IMR-90 (cell line): ENCODE results near the gene ITGB1BP2. TPM values are rescaled to one million over a fixed set of nuclear protein-coding genes. Genes with fewer than 3 reads are reported as not detected.

Experiments
- ATAC-seq: fragments of 200-7000 bp; cut with Tn5 transposase; 2 replicates; pipeline ENCODE4 v1.9.1; 2020; ENCODE audit warnings: low read depth, mild to moderate bottlenecking, moderate library complexity
- BruUV-seq: library from RNA; stranded (reverse); fragments of 400-500 nt; replicated peaks from 2 replicates; lab custom pipeline; 2021; lab: Mats Ljungman, UMichigan
- CTCF ChIA-PET: fragments of 300-600 bp; formaldehyde crosslinking; extraction: SDS; loops from one replicate; lab custom pipeline; 2021; ENCODE audit warnings: antibody characterized with exemption; lab: Yijun Ruan, JAX
- POLR2A ChIA-PET: fragments of 300-600 bp; sonication (Branson Sonifier 250); formaldehyde crosslinking; loops from one replicate; lab custom pipeline; 2022; ENCODE audit warnings: antibody characterized with exemption; ENCODE audit not compliant: unreplicated experiment; lab: Charles Lee
- DNase-seq: peaks from one replicate; pipeline ENCODE4 v3.0.0; 2013
- H2AFZ ChIP-seq: replicated peaks from 2 replicates; pipeline ENCODE3; 2013; ENCODE audit warnings: low read length, mild to moderate bottlenecking; ENCODE audit not compliant: poor library complexity
- H2AK5ac ChIP-seq: 2 replicates; pipeline ENCODE4 v1.6.1; 2013; ENCODE audit warnings: low read depth, low read length, inconsistent platforms
- H2AK9ac ChIP-seq: replicated peaks from 2 replicates; pipeline ENCODE3; 2013; ENCODE audit warnings: mild to moderate bottlenecking, low read depth, low read length, moderate library complexity; ENCODE audit not compliant: poor library complexity
- H2BK120ac ChIP-seq: 2 replicates; pipeline ENCODE4 v1.6.1; 2013; ENCODE audit warnings: low read depth, low read length, inconsistent platforms
- H2BK15ac ChIP-seq: 3 replicates; pipeline ENCODE4 v1.6.1; 2013; ENCODE audit warnings: low read depth, low read length, inconsistent platforms
- H2BK20ac ChIP-seq: 2 replicates; pipeline ENCODE4 v1.6.1; 2013; ENCODE audit warnings: low read depth, mild to moderate bottlenecking, inconsistent platforms, low read length, moderate library complexity
- H2BK5ac ChIP-seq: 2 replicates; pipeline ENCODE4 v1.6.1; 2013; ENCODE audit warnings: mild to moderate bottlenecking, low read depth, low read length, inconsistent platforms; ENCODE audit not compliant: poor library complexity, severe bottlenecking
- H3K14ac ChIP-seq: replicated peaks from 2 replicates; pipeline ENCODE4 v1.6.1; 2013; ENCODE audit warnings: low read depth, low read length, inconsistent platforms
- H3K18ac ChIP-seq: 2 replicates; pipeline ENCODE4 v1.6.1; 2013; ENCODE audit warnings: low read depth, low read length, control low read depth
- H3K23ac ChIP-seq: 2 replicates; pipeline ENCODE4 v1.6.1; 2013; ENCODE audit warnings: low read depth, low read length, inconsistent platforms
- H3K27ac ChIP-seq: 2 replicates; pipeline ENCODE4 v1.5.1; 2013; ENCODE audit warnings: mild to moderate bottlenecking, control low read depth, low read length; ENCODE audit not compliant: insufficient read depth
- H3K27me3 ChIP-seq: 2 replicates; pipeline ENCODE4 v1.6.1; 2013; ENCODE audit warnings: low read length; ENCODE audit not compliant: control insufficient read depth, insufficient read depth
- H3K36me3 ChIP-seq: 2 replicates; pipeline ENCODE4 v1.6.1; 2013; ENCODE audit warnings: low read length, mixed read lengths; ENCODE audit not compliant: control insufficient read depth, insufficient read depth
- H3K4ac ChIP-seq: 2 replicates; pipeline ENCODE4 v1.6.1; 2013; ENCODE audit warnings: low read depth, low read length, inconsistent platforms
- H3K4me1 ChIP-seq: 2 replicates; pipeline ENCODE4 v1.6.1; 2013; ENCODE audit warnings: low read length, mixed read lengths; ENCODE audit not compliant: control insufficient read depth, insufficient read depth
- H3K4me2 ChIP-seq: 2 replicates; pipeline ENCODE4 v1.6.1; 2013; ENCODE audit warnings: low read depth, mild to moderate bottlenecking, control low read depth, low read length, moderate library complexity
- H3K4me3 ChIP-seq: 2 replicates; pipeline ENCODE4 v1.5.1; 2013; ENCODE audit warnings: low read depth, mild to moderate bottlenecking, control low read depth, low read length, moderate library complexity; ENCODE audit not compliant: insufficient read depth
- H3K56ac ChIP-seq: 2 replicates; pipeline ENCODE4 v1.6.1; 2013; ENCODE audit warnings: low read length, inconsistent platforms; ENCODE audit not compliant: insufficient read depth; ENCODE audit errors: extremely low read depth
- H3K79me1 ChIP-seq, 2 experiments: 2 replicates each; pipeline ENCODE4 v1.6.1; 2013; ENCODE audit warnings: low read length in 2 of 2, inconsistent platforms in 1 of 2, low read depth in 1 of 2
- H3K9ac ChIP-seq: 2 replicates; pipeline ENCODE4 v1.6.1; 2013; ENCODE audit warnings: low read depth, low read length, control low read depth
- H3K9me1 ChIP-seq: 2 replicates; pipeline ENCODE4 v1.6.1; 2013; ENCODE audit warnings: low read length, inconsistent platforms; ENCODE audit not compliant: insufficient read depth
- H3K9me3 ChIP-seq: 2 replicates; pipeline ENCODE4 v1.6.1; 2013; ENCODE audit warnings: low read length; ENCODE audit not compliant: control insufficient read depth, insufficient read depth
- H4K20me1 ChIP-seq: 2 replicates; pipeline ENCODE4 v1.6.1; 2013; ENCODE audit warnings: low read length, inconsistent platforms; ENCODE audit not compliant: insufficient read depth
- H4K5ac ChIP-seq: 2 replicates; pipeline ENCODE4 v1.6.1; 2013; ENCODE audit warnings: mild to moderate bottlenecking, low read depth, low read length, control low read depth
- H4K8ac ChIP-seq, 2 experiments: 2 replicates each; pipeline ENCODE4 v1.6.1; 2013; ENCODE audit warnings: low read depth in 2 of 2, low read length in 2 of 2, control low read depth in 1 of 2, inconsistent platforms in 1 of 2
- H4K91ac ChIP-seq: 2 replicates; pipeline ENCODE4 v1.6.1; 2013; ENCODE audit warnings: low read depth, low read length, inconsistent platforms; ENCODE audit not compliant: insufficient read depth
- BHLHE40 ChIP-seq: fragments of 150-350 bp; IDR thresholded peaks from 2 replicates; pipeline ENCODE4 v1.6.1; 2016; ENCODE audit warnings: mild to moderate bottlenecking, low read depth, low read length
- CEBPB ChIP-seq: IDR thresholded peaks from 2 replicates; pipeline ENCODE4 v1.6.1; 2012; ENCODE audit warnings: low read depth, low read length, improper control_type of control experiment
- CHD1 ChIP-seq: IDR thresholded peaks from 2 replicates; pipeline ENCODE4 v1.6.1; 2012; ENCODE audit warnings: low read depth, low read length, improper control_type of control experiment
- FOS ChIP-seq: fragments of 150-350 bp; IDR thresholded peaks from 2 replicates; pipeline ENCODE4 v1.6.1; 2016; ENCODE audit warnings: low read depth, low read length
- MAFK ChIP-seq: IDR thresholded peaks from 2 replicates; pipeline ENCODE4 v1.6.1; 2012; ENCODE audit warnings: low read depth, low read length, improper control_type of control experiment
- MAZ ChIP-seq: IDR thresholded peaks from 2 replicates; pipeline ENCODE4 v1.6.1; 2012; ENCODE audit warnings: low read depth, mild to moderate bottlenecking, low read length, improper control_type of control experiment, moderate library complexity, borderline replicate concordance
- MXI1 ChIP-seq: IDR thresholded peaks from 2 replicates; pipeline ENCODE4 v1.6.1; 2012; ENCODE audit warnings: low read depth, mild to moderate bottlenecking, low read length, moderate library complexity, borderline replicate concordance
- NFE2L2 ChIP-seq: fragments of 150-350 bp; IDR thresholded peaks from 2 replicates; pipeline ENCODE4 v1.6.1; 2016; ENCODE audit warnings: low read depth, mild to moderate bottlenecking, low read length
- RAD21 ChIP-seq: IDR thresholded peaks from 2 replicates; pipeline ENCODE4 v1.6.1; 2012; ENCODE audit warnings: low read length, improper control_type of control experiment
- RCOR1 ChIP-seq: IDR thresholded peaks from 2 replicates; pipeline ENCODE4 v1.6.1; 2012; ENCODE audit warnings: mild to moderate bottlenecking, low read length, improper control_type of control experiment; ENCODE audit not compliant: insufficient replicate concordance
- SMC3 ChIP-seq: fragments of 150-350 bp; IDR thresholded peaks from 2 replicates; pipeline ENCODE4 v1.6.1; 2016; ENCODE audit warnings: low read depth, mild to moderate bottlenecking, antibody characterized with exemption, low read length, moderate library complexity
- WGBS, 2 experiments: methylation state at CpG; one replicate each; pipeline versions ENCODE4 v1.1.5 to v1.1.7; 2013; ENCODE audit warnings: missing lambda C conversion rate in 2 of 2; ENCODE audit not compliant: insufficient read length in 1 of 2; ENCODE audit errors: extremely low coverage in 2 of 2; 5-methylcytosine and 5-hydroxymethylcytosine counted together
- dilution Hi-C: fragments of 300-500 bp; cut with HindIII; formaldehyde crosslinking; loops from one replicate; pipeline ENCODE4 v1.14.3; 2018; ENCODE audit warnings: low sequenced_read_pairs; ENCODE audit not compliant: unreplicated experiment
- in situ Hi-C: fragments of 300-500 bp; cut with MboI; formaldehyde crosslinking; loops from 3 replicates; pipeline ENCODE4 v1.14.3; 2019; ENCODE audit warnings: low sequenced_read_pairs, inconsistent platforms, mixed read lengths
- intact Hi-C: fragments of 100-400 bp; cut with micrococcal nuclease; formaldehyde crosslinking; loops from 2 replicates; pipeline ENCODE4 v1.10.0; 2022
- polyA plus RNA-seq, 3 experiments: library from polyadenylated mRNA; depleted of rRNA; stranded (reverse); fragments of >200 nt; gene quantifications; 2 replicates each; pipeline ENCODE4 v1.2.3, GENCODE V29; 2012; ENCODE audit warnings: low replicate concordance in 1 of 3
- total RNA-seq: library from RNA; depleted of rRNA; stranded (reverse); fragments of >200 nt; gene quantifications from 2 replicates; pipeline ENCODE4 v1.2.3, GENCODE V29; 2012
- TF ChIP-seq, protein P1 (sequence below): conservative IDR thresholded peaks from 2 replicates; pipeline ENCODE4 v1.5.1; 2012; ENCODE audit warnings: mild to moderate bottlenecking, low read depth, low read length, improper control_type of control experiment
- TF ChIP-seq, protein P2 (sequence below): fragments of 150-350 bp; IDR thresholded peaks from 2 replicates; pipeline ENCODE4 v1.6.1; 2017; ENCODE audit warnings: mild to moderate bottlenecking, antibody characterized with exemption, low read length, low read depth

ITGB1BP2 gene
- total and polyA plus RNA-seq, 2 of the 4 experiments (the other 2 are of a cell fraction) = 3.0 to 3.5 TPM

DNA sequence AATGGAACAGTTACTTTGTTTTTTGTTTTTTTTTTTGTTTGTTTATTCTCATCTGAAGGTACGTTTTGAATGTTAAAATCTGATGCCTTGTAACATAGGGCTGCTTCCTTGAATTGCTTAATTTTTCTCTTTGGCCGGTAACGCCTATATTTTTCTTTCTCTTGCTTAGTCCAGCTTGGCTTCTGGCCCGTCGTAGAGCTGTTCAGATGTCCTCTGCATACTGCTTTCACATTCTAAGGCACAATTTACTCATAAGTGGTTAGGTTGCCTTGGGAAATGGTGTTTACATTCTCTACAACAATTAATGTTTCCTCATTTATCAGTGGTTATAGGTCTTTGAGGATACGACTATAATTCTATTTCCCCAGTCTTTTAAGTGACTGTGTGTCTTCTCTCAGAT is 10.2 kb upstream of the ITGB1BP2 start:
- Histone ChIP-seq H3K9me3 (no peaks in the 10 kb centered on the region), H3K14ac (no peak overlapping the region), H3K4me2 (no peak overlapping the region), H3K9me1 (0 out of 2 replicates have a peak, but pooled peaks cover 3% of the 10 kb centered on the region), H2BK120ac (no peak overlapping the region), H3K79me1 (peaks cover 5 to 11% of the 10 kb centered on the region in 2 experiments; a peak in 2 of 4 replicates), H3K36me3 (peaks cover 43% of the 10 kb centered on the region), H2AK5ac (no peak overlapping the region), H4K5ac (no peak overlapping the region), H2AFZ (no peak overlapping the region), H4K91ac (no peak overlapping the region), H3K23ac (no peak overlapping the region), H3K27me3 (no peaks in the 10 kb centered on the region), H2BK20ac (no peak overlapping the region), H2BK5ac (no peak overlapping the region), H2AK9ac (no peak overlapping the region), H4K8ac (no peak overlapping the region), H3K4me1 (no peaks in the 10 kb centered on the region), H3K18ac (no peak overlapping the region), H3K4ac (no peak overlapping the region), H3K56ac (no peak overlapping the region), H2BK15ac (no peak overlapping the region), H4K20me1 (peaks cover 45% of the 10 kb centered on the region), H3K9ac (no peak overlapping the region), H3K4me3 (no peak overlapping the region), H3K27ac (no peak overlapping the region; the same call in 1 of the 2 replicates)
- no peak for TF ChIP-seq MXI1
- no peak for TF ChIP-seq MAFK
- TF ChIP-seq FOS = no peak
- no peak for TF ChIP-seq CEBPB
- TF ChIP-seq, protein P1, sequence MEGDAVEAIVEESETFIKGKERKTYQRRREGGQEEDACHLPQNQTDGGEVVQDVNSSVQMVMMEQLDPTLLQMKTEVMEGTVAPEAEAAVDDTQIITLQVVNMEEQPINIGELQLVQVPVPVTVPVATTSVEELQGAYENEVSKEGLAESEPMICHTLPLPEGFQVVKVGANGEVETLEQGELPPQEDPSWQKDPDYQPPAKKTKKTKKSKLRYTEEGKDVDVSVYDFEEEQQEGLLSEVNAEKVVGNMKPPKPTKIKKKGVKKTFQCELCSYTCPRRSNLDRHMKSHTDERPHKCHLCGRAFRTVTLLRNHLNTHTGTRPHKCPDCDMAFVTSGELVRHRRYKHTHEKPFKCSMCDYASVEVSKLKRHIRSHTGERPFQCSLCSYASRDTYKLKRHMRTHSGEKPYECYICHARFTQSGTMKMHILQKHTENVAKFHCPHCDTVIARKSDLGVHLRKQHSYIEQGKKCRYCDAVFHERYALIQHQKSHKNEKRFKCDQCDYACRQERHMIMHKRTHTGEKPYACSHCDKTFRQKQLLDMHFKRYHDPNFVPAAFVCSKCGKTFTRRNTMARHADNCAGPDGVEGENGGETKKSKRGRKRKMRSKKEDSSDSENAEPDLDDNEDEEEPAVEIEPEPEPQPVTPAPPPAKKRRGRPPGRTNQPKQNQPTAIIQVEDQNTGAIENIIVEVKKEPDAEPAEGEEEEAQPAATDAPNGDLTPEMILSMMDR = no peak
- TF ChIP-seq RCOR1 = no peak
- TF ChIP-seq NFE2L2 = no peak
- TF ChIP-seq, protein P2, sequence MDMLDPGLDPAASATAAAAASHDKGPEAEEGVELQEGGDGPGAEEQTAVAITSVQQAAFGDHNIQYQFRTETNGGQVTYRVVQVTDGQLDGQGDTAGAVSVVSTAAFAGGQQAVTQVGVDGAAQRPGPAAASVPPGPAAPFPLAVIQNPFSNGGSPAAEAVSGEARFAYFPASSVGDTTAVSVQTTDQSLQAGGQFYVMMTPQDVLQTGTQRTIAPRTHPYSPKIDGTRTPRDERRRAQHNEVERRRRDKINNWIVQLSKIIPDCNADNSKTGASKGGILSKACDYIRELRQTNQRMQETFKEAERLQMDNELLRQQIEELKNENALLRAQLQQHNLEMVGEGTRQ = no peak
- no peak for TF ChIP-seq MAZ
- no peak for TF ChIP-seq SMC3
- TF ChIP-seq RAD21 = no peak
- no peak for TF ChIP-seq CHD1
- TF ChIP-seq BHLHE40 = no peak
- no TSS peak for BruUV-seq
- intact Hi-C loops = no loop called here
- ChIA-PET POLR2A (no interaction called here), CTCF (no interaction called here)
- DNase-seq (peak; percentile 35), ATAC-seq (peak; percentile 31)
- WGBS, 2 experiments = no CpG with 5 or more reads among the region's 6 CpGs
- in situ Hi-C loops = no loop called here
- dilution Hi-C loops = no loop called here
